ENCODE results near the gene DNAH1. TPM values are rescaled to one million over a fixed set of nuclear protein-coding genes. Genes with fewer than 3 reads are reported as not detected.

Gene DNAH1
- total RNA-seq, 1 donor, result 6.0 TPM

- no peak overlapping the region for H3K4me3 ChIP-seq (ENCODE audit: low read depth, low read length)
- no peak for DNase-seq (ENCODE audit: low read depth)
- TF ChIP-seq CTCF (IDR thresholded peaks at IDR 0.05; ENCODE audit: insufficient read depth, low read length), result no peak
Observed at GRCh38 chr3:52443268-52443610, 127.1 kb downstream of the DNAH1 start.

GRCh38 chr3:52443791-52444687 lies 127.9 kb downstream of the DNAH1 start:
- DNase-seq (ENCODE audit: low read depth), result no peak
- no peak for TF ChIP-seq CTCF (IDR thresholded peaks at IDR 0.05; ENCODE audit: insufficient read depth, low read length)

GRCh38 chr3:52444860-52445793 lies 129.0 kb downstream of the DNAH1 start, which contains the start of gene SEMA3G:
SEMA3G (minus strand) TSS chr3:52445103; CDS start chr3:52445027, 76 bp downstream.
- peak; percentile 34 for DNase-seq (ENCODE audit: low read depth)
- H3K4me3 ChIP-seq (ENCODE audit: low read depth, low read length), result no peak within 1 kb of the TSS
- TF ChIP-seq CTCF (IDR thresholded peaks at IDR 0.05; ENCODE audit: insufficient read depth, low read length), result peak; percentile 63

More at GRCh38 chr3:52443791-52444687, 127.9 kb downstream of the DNAH1 start:
- no peak overlapping the region for H3K4me3 ChIP-seq (ENCODE audit: low read depth, low read length)

- DNase-seq (ENCODE audit: low read depth), result no peak
- H3K4me3 ChIP-seq (ENCODE audit: low read depth, low read length), result no peak overlapping the region
- no peak for TF ChIP-seq CTCF (IDR thresholded peaks at IDR 0.05; ENCODE audit: insufficient read depth, low read length)
Observed at GRCh38 chr3:52446042-52446441, 129.9 kb downstream of the DNAH1 start.

- peak; percentile 56 for DNase-seq (ENCODE audit: low read depth)
- H3K4me3 ChIP-seq (ENCODE audit: low read depth, low read length), result no peak overlapping the region
- TF ChIP-seq CTCF (IDR thresholded peaks at IDR 0.05; ENCODE audit: insufficient read depth, low read length), result peak; percentile 100
Observed at GRCh38 chr3:52446631-52447511, 130.8 kb downstream of the DNAH1 start.
